ENCODE data around the gene CRIP2. TPM values are rescaled to one million over a fixed set of nuclear protein-coding genes. Genes with fewer than 3 reads are reported as not detected.

CRIP2 gene
- total and polyA plus RNA-seq, 2 of the 4 experiments (the other 2 are of a cell fraction): 18.1 to 123 TPM

DNA sequence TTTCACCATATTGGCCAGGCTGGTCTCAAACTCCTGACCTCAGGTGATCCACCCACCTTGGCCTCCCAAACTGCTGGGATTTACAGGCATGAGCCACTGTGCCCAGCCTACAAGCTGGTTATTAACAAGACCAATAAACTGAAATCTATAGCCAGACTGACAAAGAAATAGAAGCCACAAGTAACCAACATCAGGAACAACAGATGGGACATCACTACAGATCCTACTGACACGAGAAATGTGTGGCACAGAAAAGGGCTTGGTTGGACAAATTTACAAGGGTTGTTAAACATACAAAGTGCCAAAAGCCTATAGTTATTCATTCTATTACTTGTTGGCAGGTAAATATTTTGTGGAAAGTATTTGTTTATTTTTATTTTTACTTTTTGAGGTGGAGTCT is 43.4 kb upstream of the CRIP2 start:
- in situ Hi-C loops (cut with MboI; ENCODE audit: low sequenced_read_pairs): no loop called here
- no peaks in the 10 kb centered on the region for H3K9me3 ChIP-seq (ENCODE audit: control insufficient read depth, insufficient read depth, low read length)
- ATAC-seq (ENCODE audit: low read depth) (no peak), DNase-seq (no peak)
- H3K27ac ChIP-seq (ENCODE audit: insufficient read depth, low read length): no peak overlapping the region
- H2AK9ac ChIP-seq (replicated peaks; ENCODE audit: low read depth, low read length, poor library complexity): no peak overlapping the region
- BruUV-seq (replicated peaks): no TSS peak
- H3K27me3 ChIP-seq (ENCODE audit: control insufficient read depth, insufficient read depth, low read length): no peaks in the 10 kb centered on the region
- no CpG with 5 or more reads among the region's 1 CpG for WGBS, 2 experiments (ENCODE audit: extremely low coverage in 2 of 2, insufficient read length in 1 of 2)
- H3K23ac ChIP-seq (ENCODE audit: low read depth, low read length): no peak overlapping the region
- H2BK120ac ChIP-seq (ENCODE audit: low read depth, low read length): no peak overlapping the region
- H4K91ac ChIP-seq (ENCODE audit: insufficient read depth, low read depth, low read length): no peak overlapping the region
- no peak overlapping the region for H2AFZ ChIP-seq (replicated peaks; ENCODE audit: low read length, poor library complexity)
- ChIA-PET CTCF (interaction anchor here (1.0 kb wide), 1 partner anchor 17 kb away, joined by 6 read pairs; no protein-coding TSS in a partner anchor), POLR2A (ENCODE audit: unreplicated experiment) (no interaction called here)
- no peak overlapping the region for H2AK5ac ChIP-seq (ENCODE audit: low read depth, low read length)
- no peak overlapping the region for H3K14ac ChIP-seq (replicated peaks; ENCODE audit: low read depth, low read length)
- H3K4me2 ChIP-seq (ENCODE audit: low read depth, low read length): no peak overlapping the region
- intact Hi-C loops (cut with micrococcal nuclease): no loop called here
- H3K4me1 ChIP-seq (ENCODE audit: control insufficient read depth, insufficient read depth, low read length): no peaks in the 10 kb centered on the region; the same call in 1 of the 2 replicates
- no peak overlapping the region for H4K5ac ChIP-seq (ENCODE audit: low read depth, low read length)
- peaks cover 20 to 74% of the 10 kb centered on the region in 2 experiments for H3K79me1 ChIP-seq (ENCODE audit: low read depth in 1 of 2, low read length in 2 of 2)
- peaks cover 8% of the 10 kb centered on the region for H3K36me3 ChIP-seq (ENCODE audit: control insufficient read depth, insufficient read depth, low read length)
- TF ChIP-seq SMC3 (IDR thresholded peaks at IDR 0.05; ENCODE audit: low read depth, low read length): no peak
- no peak for TF ChIP-seq MXI1 (IDR thresholded peaks at IDR 0.05; ENCODE audit: borderline replicate concordance, low read depth, low read length)
- TF ChIP-seq FOS (IDR thresholded peaks at IDR 0.05; ENCODE audit: low read depth, low read length): no peak
- TF ChIP-seq BHLHE40 (IDR thresholded peaks at IDR 0.05; ENCODE audit: low read depth, low read length): no peak
- TF ChIP-seq, protein P1, sequence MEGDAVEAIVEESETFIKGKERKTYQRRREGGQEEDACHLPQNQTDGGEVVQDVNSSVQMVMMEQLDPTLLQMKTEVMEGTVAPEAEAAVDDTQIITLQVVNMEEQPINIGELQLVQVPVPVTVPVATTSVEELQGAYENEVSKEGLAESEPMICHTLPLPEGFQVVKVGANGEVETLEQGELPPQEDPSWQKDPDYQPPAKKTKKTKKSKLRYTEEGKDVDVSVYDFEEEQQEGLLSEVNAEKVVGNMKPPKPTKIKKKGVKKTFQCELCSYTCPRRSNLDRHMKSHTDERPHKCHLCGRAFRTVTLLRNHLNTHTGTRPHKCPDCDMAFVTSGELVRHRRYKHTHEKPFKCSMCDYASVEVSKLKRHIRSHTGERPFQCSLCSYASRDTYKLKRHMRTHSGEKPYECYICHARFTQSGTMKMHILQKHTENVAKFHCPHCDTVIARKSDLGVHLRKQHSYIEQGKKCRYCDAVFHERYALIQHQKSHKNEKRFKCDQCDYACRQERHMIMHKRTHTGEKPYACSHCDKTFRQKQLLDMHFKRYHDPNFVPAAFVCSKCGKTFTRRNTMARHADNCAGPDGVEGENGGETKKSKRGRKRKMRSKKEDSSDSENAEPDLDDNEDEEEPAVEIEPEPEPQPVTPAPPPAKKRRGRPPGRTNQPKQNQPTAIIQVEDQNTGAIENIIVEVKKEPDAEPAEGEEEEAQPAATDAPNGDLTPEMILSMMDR (conservative IDR thresholded peaks at IDR 0.05; ENCODE audit: low read depth, low read length): no peak
- TF ChIP-seq CHD1 (IDR thresholded peaks at IDR 0.05; ENCODE audit: low read depth, low read length): no peak
- no peak overlapping the region for H4K8ac ChIP-seq (ENCODE audit: low read depth in 2 of 2, low read length in 2 of 2)
- dilution Hi-C loops (cut with HindIII; ENCODE audit: low sequenced_read_pairs, unreplicated experiment): no loop called here
- H3K4ac ChIP-seq (ENCODE audit: low read depth, low read length): no peak overlapping the region
- no peak overlapping the region for H2BK20ac ChIP-seq (ENCODE audit: low read depth, low read length)
- peaks cover 10% of the 10 kb centered on the region for H3K9me1 ChIP-seq (ENCODE audit: insufficient read depth, low read length)
- H3K9ac ChIP-seq (ENCODE audit: low read depth, low read length): no peak overlapping the region
- no peak overlapping the region for H2BK15ac ChIP-seq (ENCODE audit: low read depth, low read length)
- H3K18ac ChIP-seq (ENCODE audit: low read depth, low read length): no peak overlapping the region
- H4K20me1 ChIP-seq (ENCODE audit: insufficient read depth, low read length): peaks cover 88% of the 10 kb centered on the region
- no peak overlapping the region for H3K56ac ChIP-seq (ENCODE audit: extremely low read depth, insufficient read depth, low read length)
- no peak overlapping the region for H2BK5ac ChIP-seq (ENCODE audit: low read depth, low read length, poor library complexity, severe bottlenecking)
- H3K4me3 ChIP-seq (ENCODE audit: insufficient read depth, low read depth, low read length): no peak overlapping the region
